GM19328 (cell line): ENCODE measurements around the gene KCNJ3.
"Not testable (repeated sequence)": the region's sequence is repeated elsewhere in the genome, so short reads cannot be mapped to it uniquely, and the experiment has no call there.

ENCODE experiments used
- ATAC-seq: cut with Tn5 transposase; IDR thresholded peaks from one replicate; pipeline ENCODE4 v1.9.1; 2021; ENCODE audit warnings: mild to moderate bottlenecking, moderate library complexity; ENCODE audit not compliant: unreplicated experiment

KCNJ3 gene

GRCh38 chr2:154837035-154837434, 138.5 kb downstream of the KCNJ3 start:
- ATAC-seq = no peak

DNA sequence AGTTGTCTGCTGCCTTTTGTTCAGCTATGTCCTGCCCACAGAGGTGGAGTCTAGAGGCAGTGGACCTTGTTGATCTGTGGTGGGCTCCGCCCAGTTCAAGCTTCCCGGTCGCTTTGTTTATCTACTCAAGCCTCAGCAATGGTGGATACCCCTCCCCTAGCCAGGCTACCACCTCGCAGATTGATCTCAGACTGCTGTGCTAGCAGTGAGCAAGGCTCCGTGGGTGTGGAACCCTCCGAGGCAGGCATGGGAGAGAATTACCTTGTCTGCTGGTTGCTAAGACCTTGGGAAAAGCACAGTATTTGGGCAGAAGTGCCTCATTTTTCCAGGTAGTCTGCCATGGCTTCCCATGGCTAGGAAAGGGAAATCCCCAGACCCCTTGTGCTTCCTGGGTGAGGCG, 146.0 kb downstream of the KCNJ3 start:
- ATAC-seq = no peak

DNA sequence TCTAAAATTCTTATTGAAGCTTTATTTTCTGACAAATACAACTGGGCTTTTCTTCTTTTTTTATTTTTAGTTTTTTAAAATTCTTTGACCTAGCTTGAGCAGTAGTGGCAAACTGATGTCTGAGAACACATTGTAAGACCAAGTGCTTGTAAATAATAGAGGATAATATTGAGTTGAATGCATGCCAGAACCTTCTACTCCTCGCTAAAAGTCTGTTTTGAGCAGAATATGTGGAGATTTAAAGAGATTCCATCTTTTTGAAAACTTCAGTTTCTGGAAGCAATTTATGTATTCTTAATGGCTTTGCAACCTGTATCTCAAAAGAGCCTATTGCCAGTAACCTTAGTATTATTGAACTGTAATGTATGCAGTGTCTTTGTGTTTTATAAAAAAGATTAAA, 148.3 kb downstream of the KCNJ3 start:
- ATAC-seq = no peak

GRCh38 chr2:154849482-154849881, 151.0 kb downstream of the KCNJ3 start:
- ATAC-seq = no peak

- no peak for ATAC-seq
Observed at GRCh38 chr2:154850532-154850931, 152.0 kb downstream of the KCNJ3 start.

- no peak for ATAC-seq
Observed at GRCh38 chr2:154855138-154855537, 156.6 kb downstream of the KCNJ3 start.

DNA sequence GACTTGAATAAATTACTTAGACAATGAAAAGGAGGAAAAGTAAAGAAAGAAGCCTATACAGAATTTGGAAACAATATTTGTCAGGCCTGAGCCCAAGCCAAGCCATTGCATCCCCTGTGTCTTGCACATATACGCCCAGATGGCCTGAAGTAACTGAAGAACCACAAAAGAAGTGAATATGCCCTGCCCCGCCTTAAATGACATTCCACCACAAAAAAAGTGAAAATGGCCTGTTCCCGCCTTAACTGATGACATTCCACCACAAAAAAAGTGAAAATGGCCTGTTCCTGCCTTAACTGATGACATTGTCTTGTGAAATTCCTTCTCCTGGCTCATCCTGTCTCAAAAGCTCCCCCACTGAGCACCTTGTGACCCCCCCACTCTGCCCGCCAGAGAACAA, 168.7 kb downstream of the KCNJ3 start:
- ATAC-seq = not testable (repeated sequence)

DNA sequence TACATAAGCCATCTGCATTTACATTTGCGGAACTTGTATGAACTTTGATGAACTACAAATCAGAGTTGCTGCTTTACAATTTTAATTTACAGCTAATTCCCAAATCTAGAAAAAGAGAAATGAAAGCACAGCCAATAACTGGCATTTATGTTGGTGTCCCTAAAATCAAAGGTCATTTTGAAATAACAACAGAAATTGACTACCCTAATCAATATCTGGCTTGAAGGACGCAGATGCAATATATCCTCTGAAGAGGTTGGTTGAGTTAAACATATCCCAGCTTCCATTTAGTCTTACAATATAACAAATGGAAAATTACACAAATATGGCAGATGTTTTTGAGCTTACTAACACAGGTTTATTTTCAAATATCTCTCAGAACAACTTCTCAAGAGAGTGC, 177.5 kb downstream of the KCNJ3 start:
- no peak for ATAC-seq

DNA sequence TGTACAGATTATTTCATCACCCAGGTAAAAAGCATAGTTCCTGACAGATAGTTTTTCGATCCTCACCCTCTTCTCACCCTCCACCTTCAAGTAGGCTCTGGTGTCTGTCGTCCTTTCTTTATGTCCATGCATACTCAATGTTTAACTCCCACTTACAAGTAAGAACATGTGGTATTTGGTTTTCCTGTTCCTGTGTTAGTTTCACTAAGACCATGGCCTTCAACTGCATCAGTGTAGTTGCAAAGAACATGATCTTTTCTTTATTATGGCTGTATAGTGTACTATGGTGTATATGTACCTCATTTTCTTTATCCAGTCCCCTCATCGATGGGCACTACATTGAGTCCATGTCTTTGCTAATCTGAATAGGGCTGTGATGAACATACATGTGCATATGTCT, 184.2 kb downstream of the KCNJ3 start:
- ATAC-seq = no peak

DNA sequence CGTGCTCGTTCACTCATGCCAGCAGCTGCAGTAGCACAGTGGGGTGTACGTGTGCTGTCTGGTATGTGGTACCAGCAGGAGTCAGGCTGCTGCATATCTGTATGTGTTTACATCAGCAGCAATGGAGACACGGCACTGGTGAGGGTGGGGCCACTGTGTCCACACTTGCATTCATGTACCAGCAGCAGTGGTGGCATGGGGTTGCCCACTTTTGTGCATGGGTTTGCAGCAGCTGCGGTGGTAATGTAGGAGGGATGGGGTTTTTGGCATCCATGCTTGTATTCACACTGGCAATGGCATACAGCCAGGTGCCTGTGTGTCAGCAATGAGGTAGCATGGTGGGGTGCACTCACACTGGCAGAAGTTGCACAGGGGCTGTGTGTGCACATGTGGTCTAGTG, 187.8 kb downstream of the KCNJ3 start:
- ATAC-seq = no peak

- no peak for ATAC-seq
Observed at GRCh38 chr2:154898269-154898668, 199.8 kb downstream of the KCNJ3 start.

- no peak for ATAC-seq
Observed at GRCh38 chr2:154901063-154901462, 202.6 kb downstream of the KCNJ3 start.
